ENCODE results near the gene OTX2.

The OTX2 gene

GRCh38 chr14:56796259-56796658, 14.0 kb downstream of the OTX2 start:
- no peak overlapping the region for H3K4me3 ChIP-seq (ENCODE audit: control insufficient read depth, low read depth, low read length)
- DNase-seq (ENCODE audit: low read depth): no peak
- no peak for TF ChIP-seq CTCF (IDR thresholded peaks at IDR 0.05; ENCODE audit: control insufficient read depth, insufficient read depth, low read depth, low read length, missing control alignments)

- no peak for DNase-seq (ENCODE audit: low read depth)
- no peak for TF ChIP-seq CTCF (IDR thresholded peaks at IDR 0.05; ENCODE audit: control insufficient read depth, insufficient read depth, low read depth, low read length, missing control alignments)
- H3K4me3 ChIP-seq (ENCODE audit: control insufficient read depth, low read depth, low read length): no peak overlapping the region
Observed at GRCh38 chr14:56795284-56795622, 15.0 kb downstream of the OTX2 start.

- DNase-seq (ENCODE audit: low read depth): no peak
- H3K4me3 ChIP-seq (ENCODE audit: control insufficient read depth, low read depth, low read length): no peak overlapping the region
- no peak for TF ChIP-seq CTCF (IDR thresholded peaks at IDR 0.05; ENCODE audit: control insufficient read depth, insufficient read depth, low read depth, low read length, missing control alignments)
Observed at GRCh38 chr14:56794557-56795283, 15.6 kb downstream of the OTX2 start.

- H3K4me3 ChIP-seq (ENCODE audit: control insufficient read depth, low read depth, low read length): no peak overlapping the region
- DNase-seq (ENCODE audit: low read depth): no peak
Observed at GRCh38 chr14:56794088-56794556, 16.2 kb downstream of the OTX2 start.

GRCh38 chr14:56789955-56790354, 20.3 kb downstream of the OTX2 start:
- H3K4me3 ChIP-seq (ENCODE audit: control insufficient read depth, low read depth, low read length): no peak overlapping the region
- no peak for TF ChIP-seq CTCF (IDR thresholded peaks at IDR 0.05; ENCODE audit: control insufficient read depth, insufficient read depth, low read depth, low read length, missing control alignments)

More at GRCh38 chr14:56794088-56794556, 16.2 kb downstream of the OTX2 start:
- no peak for TF ChIP-seq CTCF (IDR thresholded peaks at IDR 0.05; ENCODE audit: control insufficient read depth, insufficient read depth, low read depth, low read length, missing control alignments)

GRCh38 chr14:56787530-56787929, 22.7 kb downstream of the OTX2 start:
- no peak for TF ChIP-seq CTCF (IDR thresholded peaks at IDR 0.05; ENCODE audit: control insufficient read depth, insufficient read depth, low read depth, low read length, missing control alignments)
- H3K4me3 ChIP-seq (ENCODE audit: control insufficient read depth, low read depth, low read length): no peak overlapping the region
- DNase-seq (ENCODE audit: low read depth): no peak

More at GRCh38 chr14:56789955-56790354, 20.3 kb downstream of the OTX2 start:
- no peak for DNase-seq (ENCODE audit: low read depth)

Measured in AG09309 (cell line).